ENCODE results near the gene MYRIP.

- TF ChIP-seq EZH2phosphoT487 (IDR thresholded peaks at IDR 0.05; ENCODE audit: unreplicated experiment) = no peak
- no peak for TF ChIP-seq CTCF (conservative IDR thresholded peaks at IDR 0.05; ENCODE audit: low read depth in 2 of 2)
Observed at GRCh38 chr3:40249168-40249567, 439.8 kb downstream of the MYRIP start.
